ENCODE measurements around the gene PIP4K2A. TPM values are rescaled to one million over a fixed set of nuclear protein-coding genes. Genes with fewer than 3 reads are reported as not detected.
A peak's percentile ranks its signal among the peaks of the same experiment; 100 is the strongest.

Gene PIP4K2A
- total and polyA plus RNA-seq, 2 experiments from 2014 or later: 16.5 to 31.1 TPM

DNA sequence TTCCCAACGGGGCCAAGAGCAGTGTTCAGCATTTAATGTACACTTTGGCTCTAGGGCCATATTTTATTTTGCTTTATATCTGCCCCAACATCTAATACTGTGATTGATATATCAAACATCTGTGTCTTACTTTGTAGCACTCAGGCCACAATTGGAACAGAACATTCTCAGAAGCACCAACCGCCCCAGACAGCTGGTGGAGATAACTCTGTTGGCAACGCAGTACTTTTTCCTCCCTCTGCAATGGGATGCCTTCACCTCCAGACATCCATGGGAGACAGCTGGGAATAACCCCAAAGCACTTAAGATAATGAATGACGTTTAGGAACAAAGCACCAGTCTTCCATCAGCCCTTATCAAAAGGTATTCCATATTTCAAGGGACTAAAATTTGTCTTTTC is 57.4 kb downstream of the PIP4K2A start:
- no peaks in the 10 kb centered on the region for H3K9me2 ChIP-seq (replicated peaks; ENCODE audit: insufficient read depth)
- no peaks in the 10 kb centered on the region for H3K27me3 ChIP-seq
- H3K9me3 ChIP-seq (ENCODE audit: low read depth): no peaks in the 10 kb centered on the region
- no peak for DNase-seq (ENCODE audit: low spot score)
- H3K79me2 ChIP-seq: peaks cover 35% of the 10 kb centered on the region
- no peaks in the 10 kb centered on the region for H4K20me1 ChIP-seq (ENCODE audit: insufficient read depth, poor library complexity, severe bottlenecking)
- 47% methylated on average over 4 of the region's 4 CpGs for WGBS (ENCODE audit: low lambda C conversion rate, missing lambda C conversion rate)
- peak overlapping the region; percentile 53 for H3K27ac ChIP-seq
- H3K4me3 ChIP-seq: no peak overlapping the region
- no peak overlapping the region for H3K4me2 ChIP-seq
- peaks cover 5% of the 10 kb centered on the region for H3K4me1 ChIP-seq (ENCODE audit: insufficient read depth)
- no peak overlapping the region for H2AFZ ChIP-seq
- TF ChIP-seq EZH2 (IDR thresholded peaks at IDR 0.05; ENCODE audit: borderline replicate concordance): no peak
- no peak for TF ChIP-seq EZH2phosphoT487 (IDR thresholded peaks at IDR 0.05; ENCODE audit: low read depth, severe bottlenecking, unreplicated experiment)
- TF ChIP-seq, protein P1, sequence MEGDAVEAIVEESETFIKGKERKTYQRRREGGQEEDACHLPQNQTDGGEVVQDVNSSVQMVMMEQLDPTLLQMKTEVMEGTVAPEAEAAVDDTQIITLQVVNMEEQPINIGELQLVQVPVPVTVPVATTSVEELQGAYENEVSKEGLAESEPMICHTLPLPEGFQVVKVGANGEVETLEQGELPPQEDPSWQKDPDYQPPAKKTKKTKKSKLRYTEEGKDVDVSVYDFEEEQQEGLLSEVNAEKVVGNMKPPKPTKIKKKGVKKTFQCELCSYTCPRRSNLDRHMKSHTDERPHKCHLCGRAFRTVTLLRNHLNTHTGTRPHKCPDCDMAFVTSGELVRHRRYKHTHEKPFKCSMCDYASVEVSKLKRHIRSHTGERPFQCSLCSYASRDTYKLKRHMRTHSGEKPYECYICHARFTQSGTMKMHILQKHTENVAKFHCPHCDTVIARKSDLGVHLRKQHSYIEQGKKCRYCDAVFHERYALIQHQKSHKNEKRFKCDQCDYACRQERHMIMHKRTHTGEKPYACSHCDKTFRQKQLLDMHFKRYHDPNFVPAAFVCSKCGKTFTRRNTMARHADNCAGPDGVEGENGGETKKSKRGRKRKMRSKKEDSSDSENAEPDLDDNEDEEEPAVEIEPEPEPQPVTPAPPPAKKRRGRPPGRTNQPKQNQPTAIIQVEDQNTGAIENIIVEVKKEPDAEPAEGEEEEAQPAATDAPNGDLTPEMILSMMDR (IDR thresholded peaks at IDR 0.05; ENCODE audit: poor library complexity): no peak
- H3K36me3 ChIP-seq (replicated peaks; ENCODE audit: insufficient read depth, low read depth): no peaks in the 10 kb centered on the region

DNA sequence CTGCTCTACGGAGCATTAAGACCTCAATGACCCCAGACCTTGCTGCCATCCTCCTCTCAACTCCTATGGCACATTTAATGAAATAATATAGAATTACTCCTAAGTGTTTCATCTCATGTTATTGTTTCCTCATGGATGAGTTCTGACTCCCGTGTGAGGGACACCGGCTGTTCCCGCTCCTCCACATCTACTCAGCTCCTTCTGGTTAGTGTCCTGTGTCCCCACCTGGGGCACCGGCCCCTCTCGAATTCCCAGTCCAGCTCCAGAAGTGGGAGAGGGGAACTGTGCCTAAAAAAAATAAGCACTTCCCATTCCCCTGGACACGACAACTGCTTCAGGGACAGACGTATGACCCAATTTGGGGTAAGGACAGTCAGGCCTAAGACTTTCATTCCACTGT is 58.3 kb downstream of the PIP4K2A start:
- peaks cover 5% of the 10 kb centered on the region for H3K4me1 ChIP-seq (ENCODE audit: insufficient read depth)
- 97% methylated on average over 8 of the region's 8 CpGs for WGBS (ENCODE audit: low lambda C conversion rate, missing lambda C conversion rate)
- no peak for DNase-seq (ENCODE audit: low spot score)
- H3K9me2 ChIP-seq (replicated peaks; ENCODE audit: insufficient read depth): no peaks in the 10 kb centered on the region
- no peaks in the 10 kb centered on the region for H3K36me3 ChIP-seq (replicated peaks; ENCODE audit: insufficient read depth, low read depth)
- no peaks in the 10 kb centered on the region for H3K27me3 ChIP-seq
- no peak overlapping the region for H3K4me2 ChIP-seq
- TF ChIP-seq, protein P1 (IDR thresholded peaks at IDR 0.05; ENCODE audit: poor library complexity): no peak
- TF ChIP-seq EZH2phosphoT487 (IDR thresholded peaks at IDR 0.05; ENCODE audit: low read depth, severe bottlenecking, unreplicated experiment): no peak
- no peak for TF ChIP-seq EZH2 (IDR thresholded peaks at IDR 0.05; ENCODE audit: borderline replicate concordance)
- no peak overlapping the region for H2AFZ ChIP-seq
- no peaks in the 10 kb centered on the region for H4K20me1 ChIP-seq (ENCODE audit: insufficient read depth, poor library complexity, severe bottlenecking)
- H3K4me3 ChIP-seq: no peak overlapping the region
- H3K9me3 ChIP-seq (ENCODE audit: low read depth): no peaks in the 10 kb centered on the region
- H3K79me2 ChIP-seq: peaks cover 33% of the 10 kb centered on the region
- peak overlapping the region; percentile 16 for H3K27ac ChIP-seq

DNA sequence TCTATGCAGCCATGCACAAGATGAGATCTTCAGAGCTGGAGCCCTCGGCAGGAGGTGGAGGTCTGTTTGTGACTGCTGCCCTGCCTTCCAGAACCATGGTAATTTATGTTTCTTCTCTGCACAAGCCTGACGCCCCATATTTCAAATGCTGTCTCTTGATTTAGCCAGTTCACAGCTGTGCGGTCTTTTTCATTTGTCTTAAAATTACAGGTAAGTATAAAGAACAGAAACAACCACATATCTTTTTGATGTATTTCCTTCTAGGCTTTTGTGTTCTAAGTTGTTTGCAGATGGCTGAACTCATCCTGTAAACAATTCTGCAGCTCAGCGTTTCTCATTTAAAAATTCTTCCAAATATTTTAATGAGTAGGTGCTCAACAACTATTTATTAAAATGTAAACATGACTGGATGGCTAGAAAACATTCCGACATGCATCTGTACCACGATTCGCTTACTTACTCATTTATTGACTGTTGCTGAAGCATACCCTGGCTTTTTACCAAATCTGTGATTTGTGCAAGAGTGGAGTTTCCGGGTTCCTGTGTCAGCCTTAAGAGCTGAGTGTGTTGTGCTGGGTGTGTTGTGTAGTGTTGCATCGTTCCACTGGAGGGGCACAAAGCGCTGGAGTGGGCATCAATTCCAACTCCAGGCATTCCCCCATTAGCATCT is 58.9 kb downstream of the PIP4K2A start:
- peak overlapping the region; percentile 38 for H3K4me2 ChIP-seq
- peaks cover 34% of the 10 kb centered on the region for H3K79me2 ChIP-seq
- no peak overlapping the region for H2AFZ ChIP-seq
- H3K4me1 ChIP-seq (ENCODE audit: insufficient read depth): peaks cover 5% of the 10 kb centered on the region
- no peaks in the 10 kb centered on the region for H3K36me3 ChIP-seq (replicated peaks; ENCODE audit: insufficient read depth, low read depth)
- H3K9me2 ChIP-seq (replicated peaks; ENCODE audit: insufficient read depth): no peaks in the 10 kb centered on the region
- no peaks in the 10 kb centered on the region for H3K27me3 ChIP-seq
- H3K9me3 ChIP-seq (ENCODE audit: low read depth): no peaks in the 10 kb centered on the region
- no peak overlapping the region for H3K4me3 ChIP-seq
- H3K27ac ChIP-seq: peak overlapping the region; percentile 16
- H4K20me1 ChIP-seq (ENCODE audit: insufficient read depth, poor library complexity, severe bottlenecking): no peaks in the 10 kb centered on the region
- TF ChIP-seq, protein P1 (IDR thresholded peaks at IDR 0.05; ENCODE audit: poor library complexity): peak; percentile 18
- TF ChIP-seq EZH2 (IDR thresholded peaks at IDR 0.05; ENCODE audit: borderline replicate concordance): no peak
- peak; percentile 46 for DNase-seq (ENCODE audit: low spot score)
- WGBS (ENCODE audit: low lambda C conversion rate, missing lambda C conversion rate): 48% methylated on average over 10 of the region's 10 CpGs
